ENCODE results near the gene NASP.

Gene NASP, protein sequence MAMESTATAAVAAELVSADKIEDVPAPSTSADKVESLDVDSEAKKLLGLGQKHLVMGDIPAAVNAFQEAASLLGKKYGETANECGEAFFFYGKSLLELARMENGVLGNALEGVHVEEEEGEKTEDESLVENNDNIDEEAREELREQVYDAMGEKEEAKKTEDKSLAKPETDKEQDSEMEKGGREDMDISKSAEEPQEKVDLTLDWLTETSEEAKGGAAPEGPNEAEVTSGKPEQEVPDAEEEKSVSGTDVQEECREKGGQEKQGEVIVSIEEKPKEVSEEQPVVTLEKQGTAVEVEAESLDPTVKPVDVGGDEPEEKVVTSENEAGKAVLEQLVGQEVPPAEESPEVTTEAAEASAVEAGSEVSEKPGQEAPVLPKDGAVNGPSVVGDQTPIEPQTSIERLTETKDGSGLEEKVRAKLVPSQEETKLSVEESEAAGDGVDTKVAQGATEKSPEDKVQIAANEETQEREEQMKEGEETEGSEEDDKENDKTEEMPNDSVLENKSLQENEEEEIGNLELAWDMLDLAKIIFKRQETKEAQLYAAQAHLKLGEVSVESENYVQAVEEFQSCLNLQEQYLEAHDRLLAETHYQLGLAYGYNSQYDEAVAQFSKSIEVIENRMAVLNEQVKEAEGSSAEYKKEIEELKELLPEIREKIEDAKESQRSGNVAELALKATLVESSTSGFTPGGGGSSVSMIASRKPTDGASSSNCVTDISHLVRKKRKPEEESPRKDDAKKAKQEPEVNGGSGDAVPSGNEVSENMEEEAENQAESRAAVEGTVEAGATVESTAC

DNA sequence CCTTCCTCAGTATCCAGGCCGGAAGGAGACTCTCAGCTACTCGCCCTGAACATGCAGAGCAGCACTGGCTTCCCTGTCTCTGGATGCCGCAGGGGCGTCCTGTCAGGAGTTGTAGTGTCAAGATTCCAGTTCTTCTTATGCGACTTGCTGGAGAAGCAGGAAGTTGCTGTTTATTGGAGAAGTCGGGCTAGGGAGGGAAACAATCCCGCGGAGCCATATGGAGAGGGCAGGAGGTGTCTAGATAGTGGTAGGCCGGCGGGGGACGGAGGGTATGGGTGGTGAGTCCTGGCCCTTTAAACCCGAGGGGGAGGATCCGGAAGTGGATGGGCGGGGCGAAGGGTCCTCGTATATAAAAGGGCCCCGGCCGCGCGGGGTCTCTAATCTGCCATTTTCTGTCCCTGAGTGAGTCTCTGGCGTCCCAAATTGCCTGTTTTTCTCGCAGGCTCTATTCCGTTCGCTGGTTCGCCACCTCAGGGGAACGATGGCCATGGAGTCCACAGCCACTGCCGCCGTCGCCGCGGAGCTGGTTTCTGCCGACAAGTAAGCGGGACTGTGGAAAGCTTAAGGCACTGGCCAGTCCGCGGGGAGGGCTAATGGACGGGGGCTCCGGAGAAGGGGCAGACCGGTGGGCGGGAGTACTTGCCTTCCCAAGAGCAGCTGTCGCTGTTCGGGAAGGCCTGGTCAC lies at the start of gene NASP:
TSS of gene NASP (plus strand) at position 376 of the 685 bp plus-strand sequence. CDS start at position 482, 106 bp downstream.
- peak; percentile 84 for DNase-seq (ENCODE audit: low spot score)

DNA sequence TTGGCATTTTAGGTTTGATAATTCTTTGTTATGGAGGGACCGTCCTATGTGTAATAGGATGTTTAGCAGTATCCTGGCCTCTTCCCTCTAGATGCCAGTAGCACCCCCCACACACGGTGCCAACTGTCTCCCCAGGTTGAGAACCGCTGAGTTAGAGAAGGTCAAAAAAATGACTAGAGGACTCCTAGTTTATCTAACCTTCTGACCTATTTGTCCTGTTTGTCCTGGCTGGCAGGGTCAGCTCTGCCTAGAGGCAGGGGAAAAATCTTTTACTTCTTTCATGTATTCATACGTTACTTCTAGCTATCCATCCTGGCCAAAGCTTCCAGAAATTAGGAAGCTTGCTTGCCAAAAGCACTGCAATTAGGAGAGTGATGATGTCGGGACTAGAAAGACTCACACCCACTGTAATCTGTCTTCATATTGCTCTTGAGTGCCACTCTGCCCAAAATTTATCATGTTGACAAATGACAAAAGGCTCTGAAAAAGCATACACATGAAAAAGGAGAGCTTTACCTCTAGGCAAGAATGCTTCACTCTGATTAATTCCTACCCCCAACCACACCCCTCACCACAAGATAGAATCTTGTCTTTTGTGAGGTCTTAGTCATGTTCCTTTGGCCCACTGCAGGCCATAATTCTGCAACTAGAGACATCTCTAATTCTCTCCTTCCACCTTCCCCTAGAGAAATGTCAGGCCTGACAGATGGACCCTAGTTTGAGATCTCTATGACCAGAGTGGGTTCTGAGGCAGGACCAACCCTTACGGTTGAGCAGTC lies 47.7 kb upstream of the NASP start:
- DNase-seq (ENCODE audit: low spot score), result no peak

DNA sequence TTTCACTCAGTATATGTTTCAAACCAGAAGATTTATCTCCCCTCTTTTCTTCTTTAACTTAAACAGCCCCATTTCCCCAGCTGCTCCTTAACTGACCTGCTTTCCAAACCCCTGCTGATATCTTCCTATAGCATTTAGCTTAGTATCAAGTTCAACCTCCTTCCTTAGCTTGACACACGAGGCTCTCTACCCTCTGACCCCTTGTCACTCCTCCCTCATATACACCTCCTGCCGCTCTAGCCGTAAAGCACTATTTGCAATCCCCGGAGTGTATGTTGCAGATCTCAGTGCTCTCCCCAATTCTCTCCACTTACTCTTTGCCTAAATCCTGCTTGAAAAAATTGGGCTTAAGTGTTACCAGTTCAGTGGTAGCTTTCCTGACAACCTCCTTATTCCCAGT lies 47.0 kb upstream of the NASP start:
- no peak for DNase-seq (ENCODE audit: low spot score)

DNA sequence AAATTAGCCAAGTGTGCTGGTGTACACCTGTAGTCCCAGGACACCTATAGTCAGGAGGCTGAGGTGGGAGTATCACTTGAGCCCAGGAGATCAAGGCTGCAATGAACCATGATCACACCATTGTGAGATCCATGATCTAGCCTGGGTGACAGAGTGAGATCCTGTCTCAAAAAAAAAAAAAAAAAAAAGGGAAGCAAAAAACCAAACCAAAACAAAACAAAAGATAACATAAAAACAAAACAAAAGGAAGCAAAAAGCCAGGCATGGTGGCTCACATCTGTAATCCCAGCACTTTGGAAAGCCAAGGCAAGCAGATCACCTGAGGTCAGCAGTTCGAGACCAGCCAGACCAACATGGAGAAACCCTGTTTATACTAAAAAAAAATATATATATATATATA lies 42.6 kb upstream of the NASP start:
- DNase-seq (ENCODE audit: low spot score), result no peak

DNA sequence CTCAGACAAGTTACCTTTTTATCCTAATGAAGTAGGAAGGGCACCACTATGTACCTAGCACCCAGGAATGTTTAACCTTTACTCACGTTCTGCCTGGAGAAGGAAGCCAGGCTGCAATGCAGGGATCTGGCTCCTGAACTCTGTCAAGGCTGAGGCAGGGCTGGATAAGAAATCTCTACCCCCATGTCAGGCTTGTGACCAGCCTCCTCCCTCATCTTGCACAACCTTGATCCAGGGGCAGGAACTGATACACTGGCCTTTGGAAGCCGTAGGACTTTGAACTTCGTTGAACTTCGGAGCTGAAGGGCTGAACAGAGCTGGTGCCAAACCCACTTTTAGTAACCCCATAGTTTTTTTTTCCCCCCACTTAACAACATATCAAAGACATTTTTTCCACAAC lies 41.2 kb upstream of the NASP start:
- DNase-seq (ENCODE audit: low spot score), result no peak

DNA sequence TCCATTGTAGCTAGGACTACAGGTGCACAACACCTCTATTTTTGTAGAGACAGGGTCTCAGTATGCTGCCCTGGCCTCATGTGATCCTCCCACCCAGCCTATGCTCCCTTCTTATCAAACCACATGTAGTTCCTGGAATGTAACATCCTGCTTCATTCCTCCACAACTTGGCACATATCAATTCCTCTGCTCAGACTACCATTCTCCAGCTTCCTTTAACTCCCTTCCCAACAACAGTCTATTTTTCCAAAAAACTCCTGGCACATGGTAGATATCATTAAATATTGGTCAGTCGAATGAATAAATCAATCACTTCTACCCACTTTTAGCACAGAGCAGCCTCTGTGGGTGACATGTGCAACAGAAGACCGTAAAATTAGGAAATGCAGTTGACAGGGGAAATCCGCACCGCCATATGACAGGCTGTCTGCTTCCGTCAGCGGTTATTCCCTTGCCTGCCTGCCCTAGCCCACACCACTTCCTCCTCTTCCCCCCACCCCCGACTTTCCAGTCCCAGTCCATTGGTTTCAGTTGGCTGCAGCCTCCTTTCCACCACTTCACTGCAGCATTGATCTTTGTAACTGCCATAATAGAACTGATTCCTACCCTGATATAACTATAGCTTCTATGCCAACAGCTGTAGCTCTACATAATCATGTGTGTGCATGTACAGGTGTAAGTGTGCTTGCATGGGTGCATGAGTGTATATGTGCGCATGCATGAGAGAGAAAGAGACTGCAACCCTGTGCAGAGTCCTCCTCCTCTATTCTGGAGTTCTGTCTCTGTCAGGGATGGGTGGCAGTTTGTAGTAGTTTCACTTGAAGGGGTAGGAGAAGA lies 40.0 kb upstream of the NASP start:
- no peak for DNase-seq (ENCODE audit: low spot score)

DNA sequence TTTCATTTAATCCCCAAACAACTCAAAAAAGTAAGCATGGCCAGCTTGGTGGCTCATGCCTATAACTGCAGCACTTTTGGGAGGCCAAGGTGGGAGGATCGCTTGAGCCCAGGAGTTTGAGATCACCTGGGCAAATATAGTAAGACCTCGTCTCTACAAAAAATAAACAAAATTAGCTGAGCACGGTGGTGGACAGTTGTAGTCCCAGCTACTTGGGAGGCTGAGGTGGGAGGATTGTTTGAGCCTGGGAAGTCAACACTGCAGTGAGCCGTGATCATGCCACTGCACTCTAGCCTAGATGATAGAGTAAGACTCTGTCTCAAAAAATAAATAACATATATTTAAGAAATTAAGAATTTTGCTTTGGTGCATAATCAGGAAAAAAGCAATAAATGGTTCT lies 39.3 kb upstream of the NASP start:
- DNase-seq (ENCODE audit: low spot score), result no peak

DNA sequence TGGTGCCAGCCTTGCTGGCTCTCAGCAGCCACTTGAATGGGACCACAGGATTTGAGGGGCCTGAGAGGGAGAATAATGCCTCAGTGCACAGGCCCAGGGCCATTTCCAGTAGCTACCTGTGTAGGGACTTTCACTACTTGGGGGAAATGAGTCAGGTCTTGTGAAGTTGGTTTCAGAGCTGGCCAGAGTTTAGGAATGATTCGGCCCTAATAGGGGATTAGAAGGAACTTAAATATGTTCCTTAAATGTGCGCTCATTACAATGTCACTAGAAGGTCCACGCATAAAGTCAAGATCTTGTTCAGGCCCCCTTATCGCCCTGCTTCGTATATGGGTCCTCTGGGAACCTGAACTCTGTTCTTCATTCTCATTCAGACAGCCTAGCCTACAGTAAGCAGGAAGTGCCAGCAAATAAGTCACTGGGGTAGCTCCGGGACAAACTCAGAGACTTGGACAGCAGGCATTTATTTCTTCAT lies 38.8 kb upstream of the NASP start:
- no peak for DNase-seq (ENCODE audit: low spot score)

DNA sequence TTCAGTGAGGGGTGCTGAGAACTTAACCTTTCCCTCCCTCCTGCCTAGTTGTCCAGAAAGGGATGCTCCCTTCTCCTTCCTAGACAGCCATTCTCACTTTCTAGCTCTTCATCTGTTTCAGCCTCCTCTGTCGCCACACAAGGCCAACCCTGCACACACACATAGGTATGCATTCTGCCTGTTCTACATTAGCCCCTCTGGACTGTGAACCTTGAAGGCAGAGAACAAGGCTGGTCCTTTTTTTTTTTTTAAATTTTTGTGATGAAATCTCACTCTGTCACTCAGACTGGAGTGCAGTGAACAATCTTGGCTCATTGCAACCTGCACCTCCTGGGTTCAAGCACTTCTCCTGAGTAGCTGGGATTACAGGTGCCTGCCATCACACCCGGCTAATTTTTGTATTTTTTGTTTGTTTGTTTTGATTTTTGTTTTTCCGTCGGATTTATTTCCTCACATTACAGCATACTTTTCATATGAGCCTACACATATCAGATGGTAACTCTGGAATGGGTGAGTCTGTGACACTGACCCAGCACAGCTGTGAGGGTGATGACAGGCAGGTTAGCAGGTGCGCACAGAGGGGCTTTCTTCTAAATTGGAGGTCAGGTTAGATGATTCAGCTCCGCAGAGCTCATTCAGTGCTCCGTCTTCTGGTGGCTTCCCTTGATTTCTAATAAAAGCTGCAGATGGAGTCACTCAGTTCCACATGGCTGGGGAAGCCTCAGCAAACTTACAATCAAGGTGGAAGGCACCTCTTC lies 38.1 kb upstream of the NASP start:
- no peak for DNase-seq (ENCODE audit: low spot score)

DNA sequence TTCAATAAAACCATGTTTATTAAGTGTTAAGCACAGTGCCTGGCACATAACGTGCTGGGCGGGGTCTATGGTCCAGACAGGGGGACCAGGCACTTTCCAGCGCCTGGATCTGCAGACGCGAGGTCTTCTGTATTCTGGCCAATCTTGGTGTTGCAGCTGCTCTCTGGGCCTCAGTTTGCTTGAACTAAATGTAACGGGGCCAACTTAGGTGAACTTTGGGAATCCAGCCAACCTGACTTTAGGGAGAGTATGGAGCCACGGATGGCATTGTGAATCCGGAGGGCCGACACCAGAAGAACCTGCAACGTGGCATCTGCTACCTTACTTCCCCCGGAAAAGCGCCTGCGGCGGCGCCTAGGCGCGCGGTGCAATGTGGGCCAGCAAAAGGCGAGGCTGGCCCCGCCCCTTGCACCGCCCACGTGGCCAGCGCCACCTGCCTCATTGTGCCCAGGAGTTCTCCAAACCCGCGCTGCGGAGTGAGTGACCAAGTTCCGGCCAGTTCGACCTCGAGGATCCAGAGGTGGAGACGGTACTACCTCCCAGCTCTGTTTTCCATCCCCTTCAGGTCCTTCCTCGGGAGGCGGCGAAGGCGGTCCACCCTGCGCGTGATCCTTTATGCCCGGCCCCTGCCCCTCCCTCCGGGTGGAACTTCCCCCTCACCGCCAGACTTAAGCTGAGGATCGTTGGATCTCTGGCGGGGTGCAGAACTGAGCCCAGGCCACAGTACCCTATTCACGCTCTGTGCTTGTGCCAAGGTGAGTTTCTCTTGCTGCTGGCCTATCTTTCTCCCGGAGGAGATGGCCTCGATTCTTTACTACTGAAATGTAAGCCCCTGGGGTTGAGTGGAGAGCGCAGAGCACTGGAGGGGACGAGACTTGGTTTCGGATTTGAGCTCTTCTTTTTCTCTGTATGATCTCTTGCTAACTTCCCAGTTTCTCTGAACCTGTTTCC lies 33.2 kb upstream of the NASP start, which contains the start of gene AKR1A1:
TSS of gene AKR1A1 (plus strand) at position 426 of the 951 bp plus-strand sequence. CDS start 10,969 bp downstream, outside the sequence.
- peak; percentile 82 for DNase-seq (ENCODE audit: low spot score)

DNA sequence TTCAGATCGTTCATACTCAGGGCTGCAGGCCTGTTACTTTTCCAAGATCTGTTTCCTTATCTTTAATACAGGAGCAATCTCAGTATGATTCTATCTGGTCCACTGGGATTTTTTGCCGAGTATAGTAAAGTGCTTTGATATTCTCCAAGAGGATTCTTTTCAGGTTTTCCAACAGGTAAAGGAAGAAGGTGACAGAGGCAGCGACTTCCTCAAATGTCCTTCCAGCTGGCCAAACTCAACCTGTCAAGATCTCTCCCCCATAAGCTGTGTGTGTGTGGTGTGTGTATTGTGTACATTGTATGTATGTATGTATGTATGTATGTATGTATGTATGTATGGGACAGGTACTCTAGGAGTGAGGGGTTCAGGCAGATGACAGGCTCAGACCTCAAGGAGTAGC lies 32.2 kb upstream of the NASP start:
- no peak for DNase-seq (ENCODE audit: low spot score)

DNA sequence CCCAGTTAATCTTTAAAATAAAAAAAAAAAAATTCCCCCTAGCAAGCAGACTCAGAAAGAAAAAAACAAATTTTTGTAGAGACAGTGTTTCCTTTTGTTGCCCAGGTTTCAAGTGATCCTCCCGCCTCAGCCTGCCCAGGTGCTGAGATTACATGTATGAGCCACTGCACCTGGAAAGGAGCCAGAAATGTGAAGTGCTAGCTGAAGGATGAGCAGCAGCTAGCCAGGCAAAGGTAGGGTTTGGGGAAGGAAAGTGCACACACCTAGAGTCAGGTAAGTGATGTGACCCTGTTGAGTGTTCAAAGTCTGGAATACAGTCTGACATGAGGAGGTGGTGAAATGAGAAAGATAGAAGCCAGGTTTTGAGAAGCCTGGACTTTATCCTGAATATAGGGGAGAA lies 31.5 kb upstream of the NASP start:
- no peak for DNase-seq (ENCODE audit: low spot score)

DNA sequence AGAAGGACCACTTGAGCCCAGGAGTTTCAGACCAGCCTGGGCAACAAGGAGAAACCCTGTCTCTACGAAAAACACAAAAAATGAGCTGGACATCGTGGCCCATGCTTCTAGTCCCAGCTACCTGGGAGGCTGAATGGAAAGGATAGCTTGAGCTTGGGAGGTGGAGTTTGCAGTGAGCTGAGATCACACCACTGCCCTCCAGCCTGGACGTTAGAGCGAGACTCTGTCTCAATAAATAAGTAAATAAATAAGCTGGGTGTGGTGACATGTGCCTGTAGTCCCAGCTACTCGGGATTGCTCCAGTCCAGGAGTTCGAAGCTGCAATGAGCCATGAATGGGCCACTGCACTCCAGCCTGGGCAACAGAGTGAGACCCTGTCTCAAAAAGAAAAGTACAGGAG lies 29.6 kb upstream of the NASP start:
- DNase-seq (ENCODE audit: low spot score), result no peak

DNA sequence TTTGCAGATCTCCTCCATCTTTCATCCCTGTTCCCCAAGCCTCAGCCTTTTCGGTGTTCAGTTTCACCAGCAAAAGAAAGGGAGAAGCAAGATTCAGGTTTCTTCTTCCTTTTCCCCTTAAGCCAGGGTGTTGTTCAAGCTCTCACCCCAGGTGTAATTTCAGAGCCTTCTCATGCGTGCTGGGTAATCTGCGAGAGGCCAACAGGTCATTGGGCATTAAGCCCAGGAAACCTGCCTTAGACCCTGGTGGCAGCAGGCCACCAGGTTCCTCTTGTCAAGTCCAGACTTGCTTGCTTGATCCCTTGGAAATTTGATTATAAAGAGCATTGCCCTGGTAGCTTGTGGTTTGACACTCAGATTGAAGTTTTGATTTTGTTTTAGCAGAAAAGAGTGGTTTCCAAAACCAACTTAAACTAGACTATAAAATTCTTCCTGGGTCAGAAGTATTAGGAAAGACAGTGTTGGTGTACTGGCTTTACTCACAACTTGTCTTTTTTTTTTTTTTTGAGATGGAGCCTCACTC lies 26.4 kb upstream of the NASP start:
- no peak for DNase-seq (ENCODE audit: low spot score)

DNA sequence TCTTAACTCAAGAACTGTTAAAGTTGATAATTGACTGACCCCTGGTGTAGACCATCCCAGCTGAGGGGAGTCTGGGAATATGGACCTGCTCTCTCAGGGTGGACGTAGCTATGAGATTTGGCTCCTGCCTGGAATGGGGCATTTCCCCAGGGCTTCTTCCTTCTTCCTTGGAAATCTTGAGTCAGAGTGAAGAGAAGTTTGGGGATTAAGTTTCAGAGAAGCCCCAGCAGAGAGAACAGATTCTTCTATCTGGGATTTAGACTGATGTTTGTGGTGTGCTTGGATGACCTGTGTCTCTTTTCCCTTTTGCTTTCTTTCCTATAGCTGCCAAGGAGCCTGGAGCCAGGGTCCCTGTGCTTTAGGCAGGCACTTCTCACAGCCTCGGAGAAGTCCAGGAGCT lies 20.0 kb upstream of the NASP start:
- DNase-seq (ENCODE audit: low spot score), result no peak

DNA sequence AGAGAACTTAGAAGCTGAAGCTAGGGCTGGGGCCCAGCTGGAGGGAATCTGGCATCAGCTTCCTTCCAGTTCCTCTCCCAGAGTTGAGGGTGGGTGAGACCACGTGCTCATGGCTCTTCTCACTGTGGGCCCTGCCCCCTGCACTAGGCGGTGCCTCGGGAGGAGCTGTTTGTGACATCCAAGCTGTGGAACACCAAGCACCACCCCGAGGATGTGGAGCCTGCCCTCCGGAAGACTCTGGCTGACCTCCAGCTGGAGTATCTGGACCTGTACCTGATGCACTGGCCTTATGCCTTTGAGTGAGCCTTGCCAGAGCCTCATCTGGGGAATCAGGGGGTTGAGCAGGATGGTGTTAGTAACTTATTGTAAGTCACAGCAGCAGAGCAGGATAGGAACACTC lies 17.1 kb upstream of the NASP start:
- DNase-seq (ENCODE audit: low spot score), result no peak

DNA sequence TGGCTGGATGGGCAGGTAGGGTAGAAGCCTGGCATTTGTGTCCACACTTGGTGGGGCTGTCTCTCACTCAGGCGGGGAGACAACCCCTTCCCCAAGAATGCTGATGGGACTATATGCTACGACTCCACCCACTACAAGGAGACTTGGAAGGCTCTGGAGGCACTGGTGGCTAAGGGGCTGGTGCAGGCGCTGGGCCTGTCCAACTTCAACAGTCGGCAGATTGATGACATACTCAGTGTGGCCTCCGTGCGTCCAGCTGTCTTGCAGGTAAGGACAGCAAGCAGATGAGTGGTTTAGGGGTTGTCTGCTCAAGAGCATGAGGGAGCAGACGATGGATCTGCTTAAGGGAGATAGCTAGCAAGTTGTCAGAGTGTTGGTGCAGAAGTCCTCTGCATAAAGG lies 15.9 kb upstream of the NASP start:
- DNase-seq (ENCODE audit: low spot score), result no peak

DNA sequence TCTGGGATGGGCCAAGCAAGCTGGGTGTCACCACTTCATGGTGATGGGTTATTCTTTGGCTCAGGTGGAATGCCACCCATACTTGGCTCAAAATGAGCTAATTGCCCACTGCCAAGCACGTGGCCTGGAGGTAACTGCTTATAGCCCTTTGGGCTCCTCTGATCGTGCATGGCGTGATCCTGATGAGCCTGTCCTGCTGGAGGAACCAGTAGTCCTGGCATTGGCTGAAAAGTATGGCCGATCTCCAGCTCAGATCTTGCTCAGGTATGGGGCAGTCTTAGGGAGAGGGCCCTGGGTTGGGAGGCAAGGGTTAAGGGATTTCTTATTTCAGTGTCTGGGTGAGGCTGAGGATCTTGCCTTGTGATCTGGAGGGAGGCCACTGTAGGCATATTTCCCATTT lies 15.4 kb upstream of the NASP start:
- no peak for DNase-seq (ENCODE audit: low spot score)

DNA sequence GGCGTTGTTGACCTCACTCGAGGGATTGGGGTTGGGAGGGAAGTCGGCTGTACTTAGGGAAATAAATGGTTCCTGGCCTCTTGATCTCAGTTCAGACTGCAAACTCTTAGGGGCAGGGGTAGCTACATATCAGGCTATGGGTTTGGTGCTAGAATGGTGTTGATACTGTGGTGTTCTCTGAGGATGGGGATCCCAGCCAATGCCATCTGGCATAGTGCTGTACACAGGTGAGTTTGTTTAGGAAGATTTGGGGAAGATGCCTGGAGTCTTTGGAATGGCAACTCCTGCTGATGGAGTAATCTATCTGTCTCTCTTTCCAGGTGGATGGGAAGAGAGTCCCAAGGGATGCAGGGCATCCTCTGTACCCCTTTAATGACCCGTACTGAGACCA lies 14.3 kb upstream of the NASP start:
- DNase-seq (ENCODE audit: low spot score), result no peak

All from COLO829 (cell line).